Measurements from ENCODE around the gene BCL11A. TPM values are rescaled to one million over a fixed set of nuclear protein-coding genes. Genes with fewer than 3 reads are reported as not detected.
"Not testable (repeated sequence)": the region's sequence is repeated elsewhere in the genome, so short reads cannot be mapped to it uniquely, and the experiment has no call there.

Gene BCL11A
- total RNA-seq, 1 experiment from 2014 or later: 91.4 TPM

DNA sequence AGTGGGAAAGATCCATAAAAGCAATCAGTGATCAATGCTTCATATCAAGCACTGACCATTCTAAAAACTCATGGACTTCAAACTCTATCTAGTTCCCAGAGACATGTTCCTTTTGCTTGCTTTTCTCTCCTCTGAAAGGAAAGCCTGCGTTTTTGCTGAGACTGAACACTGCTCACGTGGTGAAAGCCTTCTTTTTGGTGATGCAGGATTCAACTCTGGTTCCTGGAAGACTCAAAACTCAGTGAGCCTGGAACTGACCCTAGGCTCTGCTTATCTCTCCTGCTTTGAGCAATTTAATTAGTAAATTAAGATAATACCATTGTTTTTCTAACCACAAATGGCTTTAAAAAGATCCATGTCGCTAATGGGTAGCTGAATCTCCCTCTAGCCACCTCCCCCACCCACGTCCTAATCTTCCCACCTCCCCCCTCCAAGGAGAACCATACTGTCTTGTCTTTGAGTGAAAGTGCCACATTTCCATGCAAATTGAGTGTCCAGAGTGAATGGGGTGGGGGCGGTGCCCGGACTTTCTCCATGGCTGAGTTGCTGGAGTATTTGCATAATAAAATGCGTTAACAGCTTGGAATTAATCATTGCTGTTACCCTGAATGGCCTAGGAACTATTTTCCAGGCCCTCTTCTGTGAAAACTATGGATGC, 130.5 kb downstream of the BCL11A start:
- Histone ChIP-seq H4K8ac (replicated peaks; ENCODE audit: insufficient read length, low read depth, low read length) (no peak overlapping the region), H3T11ph (ENCODE audit: low read length) (no peak overlapping the region), H2AFZ (ENCODE audit: low read length) (no peak overlapping the region), H3K79me1 (ENCODE audit: insufficient read depth, low read depth, low read length, poor library complexity, severe bottlenecking) (no peaks in the 10 kb centered on the region), H3K23me2 (ENCODE audit: insufficient read length, low read depth, low read length, poor library complexity, severe bottlenecking) (no peaks in the 10 kb centered on the region), H3K27ac (ENCODE audit: insufficient read length, low read depth, low read length) (no peak overlapping the region), H3K4me1 (ENCODE audit: insufficient read depth, low read length) (peaks cover 5% of the 10 kb centered on the region), H4K5ac (ENCODE audit: insufficient read length, low read depth, low read length) (no peak overlapping the region), H2BK5ac (ENCODE audit: insufficient read length, low read length) (no peak overlapping the region), H3K27me3 (ENCODE audit: insufficient read depth, low read length) (no peaks in the 10 kb centered on the region), H3K4ac (ENCODE audit: low read depth, low read length) (no peak overlapping the region), H3K4me2 (ENCODE audit: insufficient read depth, insufficient read length, low read length) (peak overlapping the region; percentile 29), H3K14ac (ENCODE audit: insufficient read depth, low read length) (no peak overlapping the region), H3K23ac (ENCODE audit: insufficient read length, low read depth, low read length) (no peak overlapping the region), H2BK120ac (ENCODE audit: low read depth, low read length, poor library complexity, severe bottlenecking) (no peak overlapping the region), H2BK20ac (ENCODE audit: low read depth, low read length, poor library complexity, severe bottlenecking) (no peak overlapping the region), H3K56ac (ENCODE audit: insufficient read length, low read depth, low read length) (no peak overlapping the region), H3K9ac (ENCODE audit: extremely low read depth, insufficient read length, low read length) (no peak overlapping the region), H3K9me3 (ENCODE audit: control insufficient read depth, low read depth, low read length) (no peaks in the 10 kb centered on the region), H2BK15ac (ENCODE audit: low read depth, low read length) (no peak overlapping the region), H3K79me2 (ENCODE audit: insufficient read depth, low read length) (no peaks in the 10 kb centered on the region), H3K18ac (ENCODE audit: insufficient read length, low read depth, low read length) (no peak overlapping the region), H4K20me1 (ENCODE audit: control insufficient read depth, insufficient read depth, insufficient read length) (no peaks in the 10 kb centered on the region), H2BK12ac (ENCODE audit: insufficient read length, low read depth, low read length) (no peak overlapping the region), H4K91ac (ENCODE audit: insufficient read length, low read depth, low read length) (no peak overlapping the region), H2AK5ac (ENCODE audit: insufficient read length, low read length) (no peak overlapping the region)
- peaks cover 2 to 3% of the 10 kb centered on the region in 2 experiments; a peak in 3 of 5 replicates for H3K9me3 Mint-ChIP-seq
- no peak for TF ChIP-seq CTCF (conservative IDR thresholded peaks at IDR 0.05)
- no peak for DNase-seq
- WGBS (ENCODE audit: extremely low coverage, insufficient read length, low lambda C conversion rate): no CpG with 5 or more reads among the region's 7 CpGs
- peaks cover 15% of the 10 kb centered on the region for H3K27me3 Mint-ChIP-seq (ENCODE audit: low read depth)
- H3K36me3 Mint-ChIP-seq (ENCODE audit: insufficient read depth in 1 of 3, low read depth in 3 of 3): no peaks in the 10 kb centered on the region; a peak in 1 of 7 replicates
- H3K4me3 Mint-ChIP-seq: no peak overlapping the region
- peaks cover 26 to 27% of the 10 kb centered on the region in 2 experiments for H3K4me1 Mint-ChIP-seq
- H3K27ac Mint-ChIP-seq: no peak overlapping the region

- H2BK120ac ChIP-seq (ENCODE audit: low read depth, low read length, poor library complexity, severe bottlenecking); H2BK15ac ChIP-seq (ENCODE audit: low read depth, low read length); H3K18ac ChIP-seq (ENCODE audit: insufficient read length, low read depth, low read length); H3K56ac ChIP-seq (ENCODE audit: insufficient read length, low read depth, low read length); H2BK20ac ChIP-seq (ENCODE audit: low read depth, low read length, poor library complexity, severe bottlenecking); H4K20me1 ChIP-seq (ENCODE audit: control insufficient read depth, insufficient read depth, insufficient read length); H2AFZ ChIP-seq (ENCODE audit: low read length); H3K9me3 Mint-ChIP-seq; DNase-seq; H3K23me2 ChIP-seq (ENCODE audit: insufficient read length, low read depth, low read length, poor library complexity, severe bottlenecking); H3K79me1 ChIP-seq (ENCODE audit: insufficient read depth, low read depth, low read length, poor library complexity, severe bottlenecking); H3K14ac ChIP-seq (ENCODE audit: insufficient read depth, low read length); H4K91ac ChIP-seq (ENCODE audit: insufficient read length, low read depth, low read length); H2BK12ac ChIP-seq (ENCODE audit: insufficient read length, low read depth, low read length); H2BK5ac ChIP-seq (ENCODE audit: insufficient read length, low read length); H3K79me2 ChIP-seq (ENCODE audit: insufficient read depth, low read length); H3K36me3 Mint-ChIP-seq (ENCODE audit: insufficient read depth in 1 of 3, low read depth in 3 of 3); H3T11ph ChIP-seq (ENCODE audit: low read length); H3K9me3 ChIP-seq (ENCODE audit: control insufficient read depth, low read depth, low read length); H4K8ac ChIP-seq (replicated peaks; ENCODE audit: insufficient read length, low read depth, low read length); H3K27me3 ChIP-seq (ENCODE audit: insufficient read depth, low read length); H3K4ac ChIP-seq (ENCODE audit: low read depth, low read length); H4K5ac ChIP-seq (ENCODE audit: insufficient read length, low read depth, low read length); H3K27ac ChIP-seq (ENCODE audit: insufficient read length, low read depth, low read length); H3K23ac ChIP-seq (ENCODE audit: insufficient read length, low read depth, low read length); H2AK5ac ChIP-seq (ENCODE audit: insufficient read length, low read length): not testable (repeated sequence)
- no CpG with 5 or more reads among the region's 1 CpG for WGBS (ENCODE audit: extremely low coverage, insufficient read length, low lambda C conversion rate)
- Mint-ChIP-seq H3K4me3 (peak overlapping the region; percentile 49 to 60; a peak in 3 of 5 replicates), H3K27ac (peak overlapping the region in 1 of 3 experiments; percentile 34; a peak in 2 of 7 replicates), H3K27me3 (ENCODE audit: low read depth) (peaks cover 23% of the 10 kb centered on the region), H3K4me1 (peaks cover 46 to 47% of the 10 kb centered on the region in 2 experiments)
- Histone ChIP-seq H3K9ac (ENCODE audit: extremely low read depth, insufficient read length, low read length) (peak overlapping the region; percentile 29), H3K4me2 (ENCODE audit: insufficient read depth, insufficient read length, low read length) (peak overlapping the region; percentile 28), H3K4me1 (ENCODE audit: insufficient read depth, low read length) (peaks cover 10% of the 10 kb centered on the region; the same call in 1 of the 2 replicates)
Observed at GRCh38 chr2:60417210-60417609, 136.2 kb downstream of the BCL11A start.
